Mucosa of descending colon (tissue), 3 donors: ENCODE data around the gene NTM. TPM values are rescaled to one million over a fixed set of nuclear protein-coding genes. Genes with fewer than 3 reads are reported as not detected.
"Not testable (repeated sequence)": the region's sequence is repeated elsewhere in the genome, so short reads cannot be mapped to it uniquely, and the experiment has no call there.

ENCODE experiments used
- ATAC-seq: fragments of 200-7000 bp; cut with Tn5 transposase; one replicate; pipeline ENCODE4 v1.9.1; 2020; ENCODE audit warnings: mild to moderate bottlenecking, moderate library complexity
- DNase-seq, 3 donors: peaks; one replicate each; pipeline ENCODE4 v3.0.0-alpha.2; 2020
- H3K36me3 ChIP-seq: fragments of 200-600 bp; one replicate; pipeline ENCODE4 v1.8.0; 2021; ENCODE audit warnings: low read depth, mild to moderate bottlenecking
- H3K4me1 ChIP-seq: fragments of 200-600 bp; one replicate; pipeline ENCODE4 v1.8.0; 2021; ENCODE audit warnings: low read depth, mild to moderate bottlenecking
- H3K4me3 ChIP-seq: fragments of 200-600 bp; one replicate; pipeline ENCODE4 v1.8.0; 2021; ENCODE audit warnings: mild to moderate bottlenecking
- H3K9me3 ChIP-seq: fragments of 200-600 bp; one replicate; pipeline ENCODE4 v1.8.0; 2021; ENCODE audit warnings: mild to moderate bottlenecking
- CTCF ChIP-seq: fragments of 200-600 bp; IDR thresholded peaks from one replicate; pipeline ENCODE4 v1.8.0; 2022; ENCODE audit warnings: antibody characterized with exemption, mild to moderate bottlenecking
- intact Hi-C, 2 donors: fragments of 100-400 bp; cut with DNase I in 1 of 2; cut with micrococcal nuclease in 1 of 2; formaldehyde crosslinking; loops; one replicate each; pipeline versions ENCODE4 v1.11.0 to v1.11.1; 2022; cut with DNase I, micrococcal nuclease
- total RNA-seq, 3 donors: library from RNA; stranded (reverse); fragmentation: NEBNext Ultra II Directional in 2 of 3; extraction: Animal tissue kit (Norgen Biotek cat#: 25700) in 2 of 3; gene quantifications; one replicate each; pipeline versions ENCODE4 v1.2.1 to v1.2.4, GENCODE V29; 2021 to 2023
- donor health status: DM: no; HTN: no; CAD: no; lungs with moderate emphysema.
- donor health status: DM: no; HTN: no; CAD: no.
- donor health status: DM: no; HTN: yes; CAD: no.

Gene NTM
- total RNA-seq, 3 donors from 2014 or later = 0.64 to 7.7 (median 1.2) TPM

GRCh38 chr11:132312161-132312560, 941.7 kb downstream of the NTM start:
- H3K4me1 ChIP-seq = no peaks in the 10 kb centered on the region
- no peaks in the 10 kb centered on the region for H3K36me3 ChIP-seq
- no peaks in the 10 kb centered on the region for H3K9me3 ChIP-seq
- H3K4me3 ChIP-seq = no peak overlapping the region
- TF ChIP-seq CTCF = no peak
- no peak for DNase-seq
- no peak for ATAC-seq
- intact Hi-C loops = no loop called here

GRCh38 chr11:132312701-132313111, 942.3 kb downstream of the NTM start:
- intact Hi-C loops = no loop called here
- no peak for ATAC-seq
- Histone ChIP-seq H3K9me3 (no peaks in the 10 kb centered on the region), H3K36me3 (no peaks in the 10 kb centered on the region), H3K4me1 (no peaks in the 10 kb centered on the region), H3K4me3 (no peak overlapping the region)
- no peak for TF ChIP-seq CTCF
- peak in 1 of 3 donors; percentile 3 for DNase-seq

- Histone ChIP-seq H3K36me3 (no peaks in the 10 kb centered on the region), H3K4me1 (no peaks in the 10 kb centered on the region), H3K4me3 (no peak overlapping the region), H3K9me3 (peaks cover 3% of the 10 kb centered on the region)
- ATAC-seq (no peak), DNase-seq (no peak)
- intact Hi-C loops = no loop called here
- no peak for TF ChIP-seq CTCF
Observed at GRCh38 chr11:132314911-132315455, 944.6 kb downstream of the NTM start.

GRCh38 chr11:132315696-132316095, 945.3 kb downstream of the NTM start:
- DNase-seq (no peak), ATAC-seq (no peak)
- Histone ChIP-seq H3K9me3 (peaks cover 3% of the 10 kb centered on the region), H3K4me1 (no peaks in the 10 kb centered on the region), H3K4me3 (no peak overlapping the region), H3K36me3 (no peaks in the 10 kb centered on the region)
- intact Hi-C loops = no loop called here
- no peak for TF ChIP-seq CTCF

GRCh38 chr11:132318421-132319157, 948.2 kb downstream of the NTM start:
- no peaks in the 10 kb centered on the region for H3K36me3 ChIP-seq
- H3K4me1 ChIP-seq = no peaks in the 10 kb centered on the region
- ATAC-seq (no peak), DNase-seq (no peak)
- no peak for TF ChIP-seq CTCF
- H3K4me3 ChIP-seq = no peak overlapping the region
- H3K9me3 ChIP-seq = peaks cover 3% of the 10 kb centered on the region
- intact Hi-C loops = no loop called here

- ATAC-seq, H3K36me3 ChIP-seq, H3K4me3 ChIP-seq, H3K9me3 ChIP-seq, H3K4me1 ChIP-seq, DNase-seq, intact Hi-C loops: not testable (repeated sequence)
Observed at GRCh38 chr11:132319419-132319818, 949.0 kb downstream of the NTM start.
